ENCODE measurements around the gene SNX8.

DNA sequence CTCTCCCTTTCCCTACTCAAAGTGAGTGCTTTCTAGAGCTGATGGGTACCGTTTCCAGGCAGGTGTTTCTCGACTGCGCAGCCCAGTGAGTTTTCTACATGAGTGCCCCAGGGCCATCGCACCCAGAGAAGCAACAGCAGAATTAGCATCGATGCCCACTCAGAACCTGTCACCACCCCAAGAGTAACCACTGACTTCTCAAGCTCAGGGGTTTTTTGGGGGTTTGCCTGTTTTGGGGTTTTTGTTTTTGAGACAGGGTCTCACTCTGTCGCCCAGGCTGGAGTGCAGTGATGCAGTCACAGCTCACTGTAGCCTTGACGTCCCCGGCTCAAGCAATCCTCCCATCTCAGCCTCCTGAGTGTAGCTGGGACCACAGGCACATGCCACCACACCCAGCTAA, 25.7 kb downstream of the SNX8 start:
- no peak for TF ChIP-seq EZH2 (IDR thresholded peaks at IDR 0.05; ENCODE audit: borderline replicate concordance)
- TF ChIP-seq, protein P1, sequence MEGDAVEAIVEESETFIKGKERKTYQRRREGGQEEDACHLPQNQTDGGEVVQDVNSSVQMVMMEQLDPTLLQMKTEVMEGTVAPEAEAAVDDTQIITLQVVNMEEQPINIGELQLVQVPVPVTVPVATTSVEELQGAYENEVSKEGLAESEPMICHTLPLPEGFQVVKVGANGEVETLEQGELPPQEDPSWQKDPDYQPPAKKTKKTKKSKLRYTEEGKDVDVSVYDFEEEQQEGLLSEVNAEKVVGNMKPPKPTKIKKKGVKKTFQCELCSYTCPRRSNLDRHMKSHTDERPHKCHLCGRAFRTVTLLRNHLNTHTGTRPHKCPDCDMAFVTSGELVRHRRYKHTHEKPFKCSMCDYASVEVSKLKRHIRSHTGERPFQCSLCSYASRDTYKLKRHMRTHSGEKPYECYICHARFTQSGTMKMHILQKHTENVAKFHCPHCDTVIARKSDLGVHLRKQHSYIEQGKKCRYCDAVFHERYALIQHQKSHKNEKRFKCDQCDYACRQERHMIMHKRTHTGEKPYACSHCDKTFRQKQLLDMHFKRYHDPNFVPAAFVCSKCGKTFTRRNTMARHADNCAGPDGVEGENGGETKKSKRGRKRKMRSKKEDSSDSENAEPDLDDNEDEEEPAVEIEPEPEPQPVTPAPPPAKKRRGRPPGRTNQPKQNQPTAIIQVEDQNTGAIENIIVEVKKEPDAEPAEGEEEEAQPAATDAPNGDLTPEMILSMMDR (IDR thresholded peaks at IDR 0.05; ENCODE audit: poor library complexity) = no peak
- TF ChIP-seq EZH2phosphoT487 (IDR thresholded peaks at IDR 0.05; ENCODE audit: low read depth, severe bottlenecking, unreplicated experiment) = no peak

Data from hepatocyte (in vitro differentiated cells).